ENCODE measurements around the gene OR52J3.

The OR52J3 gene
- total RNA-seq = 0 reads per million in 3 donors

- H3K27me3 ChIP-seq (replicated peaks; ENCODE audit: control insufficient read depth, insufficient read depth, low read length, poor library complexity, severe bottlenecking) = no peaks in the 10 kb centered on the region
- H3K27ac ChIP-seq (ENCODE audit: insufficient read depth, low read length, poor library complexity, severe bottlenecking) = no peak within 1 kb of the TSS
- H3K36me3 ChIP-seq (ENCODE audit: control insufficient read depth, insufficient read depth, low read length) = no peaks in the 10 kb centered on the region
- no peak for DNase-seq
- H3K4me1 ChIP-seq (ENCODE audit: control insufficient read depth, insufficient read depth, low read length, poor library complexity, severe bottlenecking) = no peaks in the 10 kb centered on the region
- no peaks in the 10 kb centered on the region for H3K9me3 ChIP-seq (ENCODE audit: control insufficient read depth, low read length)
- H3K4me3 ChIP-seq (ENCODE audit: insufficient read depth, low read depth, low read length, poor library complexity, severe bottlenecking) = no peak within 1 kb of the TSS
These were observed at the start of gene OR52J3 for GRCh38 chr11:5046226-5046625. Gene OR52J3, plus strand, starts transcription at chr11:5046526. Its CDS starts 0 bp downstream, at chr11:5046526.

- no peak for DNase-seq
- Histone ChIP-seq H3K27me3 (replicated peaks; ENCODE audit: control insufficient read depth, insufficient read depth, low read length, poor library complexity, severe bottlenecking) (no peaks in the 10 kb centered on the region), H3K9me3 (ENCODE audit: control insufficient read depth, low read length) (no peaks in the 10 kb centered on the region), H3K4me3 (ENCODE audit: insufficient read depth, low read depth, low read length, poor library complexity, severe bottlenecking) (no peak overlapping the region), H3K36me3 (ENCODE audit: control insufficient read depth, insufficient read depth, low read length) (no peaks in the 10 kb centered on the region), H3K27ac (ENCODE audit: insufficient read depth, low read length, poor library complexity, severe bottlenecking) (no peak overlapping the region), H3K4me1 (ENCODE audit: control insufficient read depth, insufficient read depth, low read length, poor library complexity, severe bottlenecking) (no peaks in the 10 kb centered on the region)
These were observed 41.7 kb upstream of the OR52J3 start for GRCh38 chr11:5004424-5005274.

GRCh38 chr11:5007561-5007960, 38.8 kb upstream of the OR52J3 start:
- DNase-seq = no peak
- Histone ChIP-seq H3K36me3 (ENCODE audit: control insufficient read depth, insufficient read depth, low read length) (no peaks in the 10 kb centered on the region), H3K4me1 (ENCODE audit: control insufficient read depth, insufficient read depth, low read length, poor library complexity, severe bottlenecking) (no peaks in the 10 kb centered on the region), H3K27me3 (replicated peaks; ENCODE audit: control insufficient read depth, insufficient read depth, low read length, poor library complexity, severe bottlenecking) (no peaks in the 10 kb centered on the region), H3K9me3 (ENCODE audit: control insufficient read depth, low read length) (no peaks in the 10 kb centered on the region), H3K4me3 (ENCODE audit: insufficient read depth, low read depth, low read length, poor library complexity, severe bottlenecking) (no peak overlapping the region), H3K27ac (ENCODE audit: insufficient read depth, low read length, poor library complexity, severe bottlenecking) (no peak overlapping the region)

GRCh38 chr11:5011254-5011653, 35.1 kb upstream of the OR52J3 start:
- no peaks in the 10 kb centered on the region for H3K4me1 ChIP-seq (ENCODE audit: control insufficient read depth, insufficient read depth, low read length, poor library complexity, severe bottlenecking)

GRCh38 chr11:5013012-5013411, 33.3 kb upstream of the OR52J3 start:
- H3K9me3 ChIP-seq (ENCODE audit: control insufficient read depth, low read length) = no peaks in the 10 kb centered on the region
- no peak for DNase-seq
- no peaks in the 10 kb centered on the region for H3K36me3 ChIP-seq (ENCODE audit: control insufficient read depth, insufficient read depth, low read length)
- H3K4me1 ChIP-seq (ENCODE audit: control insufficient read depth, insufficient read depth, low read length, poor library complexity, severe bottlenecking) = no peaks in the 10 kb centered on the region
- no peak overlapping the region for H3K4me3 ChIP-seq (ENCODE audit: insufficient read depth, low read depth, low read length, poor library complexity, severe bottlenecking)
- H3K27me3 ChIP-seq (replicated peaks; ENCODE audit: control insufficient read depth, insufficient read depth, low read length, poor library complexity, severe bottlenecking) = no peaks in the 10 kb centered on the region
- H3K27ac ChIP-seq (ENCODE audit: insufficient read depth, low read length, poor library complexity, severe bottlenecking) = no peak overlapping the region

More at GRCh38 chr11:5011254-5011653, 35.1 kb upstream of the OR52J3 start:
- Histone ChIP-seq H3K27ac (ENCODE audit: insufficient read depth, low read length, poor library complexity, severe bottlenecking) (no peak overlapping the region), H3K4me3 (ENCODE audit: insufficient read depth, low read depth, low read length, poor library complexity, severe bottlenecking) (no peak overlapping the region), H3K27me3 (replicated peaks; ENCODE audit: control insufficient read depth, insufficient read depth, low read length, poor library complexity, severe bottlenecking) (no peaks in the 10 kb centered on the region), H3K9me3 (ENCODE audit: control insufficient read depth, low read length) (no peaks in the 10 kb centered on the region), H3K36me3 (ENCODE audit: control insufficient read depth, insufficient read depth, low read length) (no peaks in the 10 kb centered on the region)
- no peak for DNase-seq

- DNase-seq = no peak
- Histone ChIP-seq H3K4me3 (ENCODE audit: insufficient read depth, low read depth, low read length, poor library complexity, severe bottlenecking) (no peak overlapping the region), H3K9me3 (ENCODE audit: control insufficient read depth, low read length) (peaks cover 12% of the 10 kb centered on the region), H3K27ac (ENCODE audit: insufficient read depth, low read length, poor library complexity, severe bottlenecking) (no peak overlapping the region), H3K27me3 (replicated peaks; ENCODE audit: control insufficient read depth, insufficient read depth, low read length, poor library complexity, severe bottlenecking) (no peaks in the 10 kb centered on the region), H3K36me3 (ENCODE audit: control insufficient read depth, insufficient read depth, low read length) (no peaks in the 10 kb centered on the region), H3K4me1 (ENCODE audit: control insufficient read depth, insufficient read depth, low read length, poor library complexity, severe bottlenecking) (no peaks in the 10 kb centered on the region)
These were observed 24.3 kb upstream of the OR52J3 start for GRCh38 chr11:5021996-5022395.

GRCh38 chr11:5036669-5037068, 9.7 kb upstream of the OR52J3 start:
- H3K4me3 ChIP-seq (ENCODE audit: insufficient read depth, low read depth, low read length, poor library complexity, severe bottlenecking) = no peak overlapping the region

GRCh38 chr11:5037926-5038325, 8.4 kb upstream of the OR52J3 start:
- no peaks in the 10 kb centered on the region for H3K9me3 ChIP-seq (ENCODE audit: control insufficient read depth, low read length)
- DNase-seq = no peak
- no peak overlapping the region for H3K4me3 ChIP-seq (ENCODE audit: insufficient read depth, low read depth, low read length, poor library complexity, severe bottlenecking)
- no peaks in the 10 kb centered on the region for H3K36me3 ChIP-seq (ENCODE audit: control insufficient read depth, insufficient read depth, low read length)
- H3K4me1 ChIP-seq (ENCODE audit: control insufficient read depth, insufficient read depth, low read length, poor library complexity, severe bottlenecking) = no peaks in the 10 kb centered on the region
- H3K27ac ChIP-seq (ENCODE audit: insufficient read depth, low read length, poor library complexity, severe bottlenecking) = no peak overlapping the region
- H3K27me3 ChIP-seq (replicated peaks; ENCODE audit: control insufficient read depth, insufficient read depth, low read length, poor library complexity, severe bottlenecking) = no peaks in the 10 kb centered on the region

More at GRCh38 chr11:5036669-5037068, 9.7 kb upstream of the OR52J3 start:
- no peaks in the 10 kb centered on the region for H3K9me3 ChIP-seq (ENCODE audit: control insufficient read depth, low read length)
- no peak overlapping the region for H3K27ac ChIP-seq (ENCODE audit: insufficient read depth, low read length, poor library complexity, severe bottlenecking)
- H3K27me3 ChIP-seq (replicated peaks; ENCODE audit: control insufficient read depth, insufficient read depth, low read length, poor library complexity, severe bottlenecking) = no peaks in the 10 kb centered on the region
- H3K36me3 ChIP-seq (ENCODE audit: control insufficient read depth, insufficient read depth, low read length) = no peaks in the 10 kb centered on the region
- H3K4me1 ChIP-seq (ENCODE audit: control insufficient read depth, insufficient read depth, low read length, poor library complexity, severe bottlenecking) = no peaks in the 10 kb centered on the region
- no peak for DNase-seq

GRCh38 chr11:5038341-5038740, 8.0 kb upstream of the OR52J3 start:
- Histone ChIP-seq H3K9me3 (ENCODE audit: control insufficient read depth, low read length) (no peaks in the 10 kb centered on the region), H3K4me1 (ENCODE audit: control insufficient read depth, insufficient read depth, low read length, poor library complexity, severe bottlenecking) (no peaks in the 10 kb centered on the region), H3K4me3 (ENCODE audit: insufficient read depth, low read depth, low read length, poor library complexity, severe bottlenecking) (no peak overlapping the region), H3K27ac (ENCODE audit: insufficient read depth, low read length, poor library complexity, severe bottlenecking) (no peak overlapping the region), H3K27me3 (replicated peaks; ENCODE audit: control insufficient read depth, insufficient read depth, low read length, poor library complexity, severe bottlenecking) (no peaks in the 10 kb centered on the region), H3K36me3 (ENCODE audit: control insufficient read depth, insufficient read depth, low read length) (no peaks in the 10 kb centered on the region)
- no peak for DNase-seq

GRCh38 chr11:5040876-5041275, 5.5 kb upstream of the OR52J3 start:
- no peaks in the 10 kb centered on the region for H3K4me1 ChIP-seq (ENCODE audit: control insufficient read depth, insufficient read depth, low read length, poor library complexity, severe bottlenecking)
- no peaks in the 10 kb centered on the region for H3K27me3 ChIP-seq (replicated peaks; ENCODE audit: control insufficient read depth, insufficient read depth, low read length, poor library complexity, severe bottlenecking)
- no peak for DNase-seq
- H3K9me3 ChIP-seq (ENCODE audit: control insufficient read depth, low read length) = no peaks in the 10 kb centered on the region
- no peaks in the 10 kb centered on the region for H3K36me3 ChIP-seq (ENCODE audit: control insufficient read depth, insufficient read depth, low read length)
- no peak overlapping the region for H3K4me3 ChIP-seq (ENCODE audit: insufficient read depth, low read depth, low read length, poor library complexity, severe bottlenecking)
- no peak overlapping the region for H3K27ac ChIP-seq (ENCODE audit: insufficient read depth, low read length, poor library complexity, severe bottlenecking)
